ENCODE results near the gene FRMPD1. TPM values are rescaled to one million over a fixed set of nuclear protein-coding genes. Genes with fewer than 3 reads are reported as not detected.

FRMPD1 gene
- total and polyA plus RNA-seq, 2 of the 4 experiments (the other 2 are of a cell fraction), result not detected

GRCh38 chr9:37796232-37796631 is 145.5 kb downstream of the FRMPD1 start:
- Histone ChIP-seq H3K56ac (ENCODE audit: extremely low read depth, insufficient read depth, low read length) (no peak overlapping the region), H3K18ac (ENCODE audit: low read depth, low read length) (no peak overlapping the region), H4K91ac (ENCODE audit: insufficient read depth, low read depth, low read length) (no peak overlapping the region), H3K23ac (ENCODE audit: low read depth, low read length) (no peak overlapping the region), H3K4me2 (ENCODE audit: low read depth, low read length) (no peak overlapping the region), H3K36me3 (ENCODE audit: control insufficient read depth, insufficient read depth, low read length) (no peaks in the 10 kb centered on the region), H3K4me1 (ENCODE audit: control insufficient read depth, insufficient read depth, low read length) (no peaks in the 10 kb centered on the region), H3K27me3 (ENCODE audit: control insufficient read depth, insufficient read depth, low read length) (no peaks in the 10 kb centered on the region), H3K4me3 (ENCODE audit: insufficient read depth, low read depth, low read length) (no peak overlapping the region), H2BK15ac (ENCODE audit: low read depth, low read length) (no peak overlapping the region), H3K9ac (ENCODE audit: low read depth, low read length) (no peak overlapping the region), H2BK5ac (ENCODE audit: low read depth, low read length, poor library complexity, severe bottlenecking) (no peak overlapping the region), H4K8ac (ENCODE audit: low read depth in 2 of 2, low read length in 2 of 2) (no peak overlapping the region), H3K14ac (replicated peaks; ENCODE audit: low read depth, low read length) (no peak overlapping the region), H3K4ac (ENCODE audit: low read depth, low read length) (no peak overlapping the region), H3K9me3 (ENCODE audit: control insufficient read depth, insufficient read depth, low read length) (no peaks in the 10 kb centered on the region), H4K20me1 (ENCODE audit: insufficient read depth, low read length) (0 out of 2 replicates have a peak, but pooled peaks cover under 1% of the 10 kb centered on the region), H2AFZ (replicated peaks; ENCODE audit: low read length, poor library complexity) (no peak overlapping the region), H3K27ac (ENCODE audit: insufficient read depth, low read length) (no peak overlapping the region), H3K79me1 (ENCODE audit: low read depth in 1 of 2, low read length in 2 of 2) (peaks cover 8 to 16% of the 10 kb centered on the region in 2 experiments), H2BK120ac (ENCODE audit: low read depth, low read length) (no peak overlapping the region), H2BK20ac (ENCODE audit: low read depth, low read length) (no peak overlapping the region), H2AK5ac (ENCODE audit: low read depth, low read length) (no peak overlapping the region), H2AK9ac (replicated peaks; ENCODE audit: low read depth, low read length, poor library complexity) (no peak overlapping the region), H4K5ac (ENCODE audit: low read depth, low read length) (no peak overlapping the region), H3K9me1 (ENCODE audit: insufficient read depth, low read length) (0 out of 2 replicates have a peak, but pooled peaks cover 3% of the 10 kb centered on the region)
- intact Hi-C loops (cut with micrococcal nuclease), result no loop called here
- DNase-seq (no peak), ATAC-seq (ENCODE audit: low read depth) (no peak)
- dilution Hi-C loops (cut with HindIII; ENCODE audit: low sequenced_read_pairs, unreplicated experiment), result no loop called here
- no peak for TF ChIP-seq FOS (IDR thresholded peaks at IDR 0.05; ENCODE audit: low read depth, low read length)
- TF ChIP-seq RAD21 (IDR thresholded peaks at IDR 0.05; ENCODE audit: low read length), result no peak
- no peak for TF ChIP-seq RCOR1 (IDR thresholded peaks at IDR 0.05; ENCODE audit: insufficient replicate concordance, low read length)
- no peak for TF ChIP-seq SMC3 (IDR thresholded peaks at IDR 0.05; ENCODE audit: low read depth, low read length)
- TF ChIP-seq BHLHE40 (IDR thresholded peaks at IDR 0.05; ENCODE audit: low read depth, low read length), result no peak
- BruUV-seq (replicated peaks), result no TSS peak
- CTCF ChIA-PET, result no interaction called here
- POLR2A ChIA-PET (ENCODE audit: unreplicated experiment), result no interaction called here
- no CpG with 5 or more reads among the region's 2 CpGs for WGBS, 2 experiments (ENCODE audit: extremely low coverage in 2 of 2, insufficient read length in 1 of 2)
- in situ Hi-C loops (cut with MboI; ENCODE audit: low sequenced_read_pairs), result no loop called here

Other genes with a start within 250 kb of the FRMPD1 start
- 173 and 191 TPM in 2 replicates for gene GRHPR, start 228.3 kb upstream of the FRMPD1 start, total RNA-seq (2012; rRNA removed)
- 182 and 198 TPM in 2 replicates for gene GRHPR, start 228.3 kb upstream of the FRMPD1 start, polyA plus RNA-seq (2012; rRNA removed)
- gene ZBTB5, start 185.5 kb upstream of the FRMPD1 start, total RNA-seq (2012; rRNA removed), result 9.1 and 10.8 TPM in 2 replicates
- gene ZBTB5, start 185.5 kb upstream of the FRMPD1 start, polyA plus RNA-seq (2012; rRNA removed), result 5.8 and 6.3 TPM in 2 replicates
- 67.5 and 71.9 TPM in 2 replicates for gene POLR1E, start 165.0 kb upstream of the FRMPD1 start, total RNA-seq (2012; rRNA removed)
- gene POLR1E, start 165.0 kb upstream of the FRMPD1 start, polyA plus RNA-seq (2012; rRNA removed), result 42.7 and 48.0 TPM in 2 replicates
- gene FBXO10, start 74.6 kb upstream of the FRMPD1 start, total RNA-seq (2012; rRNA removed), result 6.6 and 7.5 TPM in 2 replicates
- 6.6 and 6.7 TPM in 2 replicates for gene FBXO10, start 74.6 kb upstream of the FRMPD1 start, polyA plus RNA-seq (2012; rRNA removed)
- 159 and 229 TPM in 2 replicates for gene TOMM5, start 58.4 kb upstream of the FRMPD1 start, total RNA-seq (2012; rRNA removed)
- gene TOMM5, start 58.4 kb upstream of the FRMPD1 start, polyA plus RNA-seq (2012; rRNA removed), result 200 and 206 TPM in 2 replicates
- 2.3 and 2.5 TPM in 2 replicates for gene TRMT10B, start 102.9 kb downstream of the FRMPD1 start, total RNA-seq (2012; rRNA removed)
- 4.5 and 4.9 TPM in 2 replicates for gene TRMT10B, start 102.9 kb downstream of the FRMPD1 start, polyA plus RNA-seq (2012; rRNA removed)
- gene EXOSC3, start 134.1 kb downstream of the FRMPD1 start, total RNA-seq (2012; rRNA removed), result 27.1 and 58.6 TPM in 2 replicates
- 28.9 and 37.2 TPM in 2 replicates for gene EXOSC3, start 134.1 kb downstream of the FRMPD1 start, polyA plus RNA-seq (2012; rRNA removed)
- gene DCAF10, start 149.8 kb downstream of the FRMPD1 start, total RNA-seq (2012; rRNA removed), result 13.1 and 19.4 TPM in 2 replicates
- 16.9 and 17.1 TPM in 2 replicates for gene DCAF10, start 149.8 kb downstream of the FRMPD1 start, polyA plus RNA-seq (2012; rRNA removed)

Data from IMR-90 (cell line).